H1 (cell line): ENCODE data around the gene KRTAP3-2. TPM values are rescaled to one million over a fixed set of nuclear protein-coding genes. Genes with fewer than 3 reads are reported as not detected.

ENCODE experiments used
- CTCF ChIA-PET: fragments of 300-600 bp; sonication (Branson Sonifier 250); formaldehyde crosslinking; loops from one replicate; lab custom pipeline; 2021; ENCODE audit not compliant: partially characterized antibody; lab: Charles Lee
- POLR2A ChIA-PET: fragments of 300-600 bp; sonication (Branson Sonifier 250); formaldehyde crosslinking; loops from one replicate; lab custom pipeline; 2021; ENCODE audit warnings: inconsistent platforms; ENCODE audit not compliant: partially characterized antibody; lab: Charles Lee
- DNase-seq, 2 experiments: peaks; one replicate each; pipeline versions ENCODE4 v3.0.0 to v3.0.0-alpha.2; 2010 to 2022; ENCODE audit warnings: low spot score in 2 of 2, low read depth in 1 of 2, mixed read lengths in 1 of 2
- FAIRE-seq: peaks from 2 replicates; lab custom pipeline; 2011; peaks lifted over from hg19 to GRCh38; lab: Jason Lieb, UNC
- H2AFZ ChIP-seq: 2 replicates; pipeline ENCODE4 v1.8.1; 2012; ENCODE audit warnings: low read length, inconsistent platforms
- H2AK5ac ChIP-seq: 2 replicates; pipeline ENCODE4 v1.6.1; 2013; ENCODE audit warnings: low read depth, low read length
- H2BK120ac ChIP-seq: replicated peaks from 2 replicates; pipeline ENCODE3; 2013; ENCODE audit warnings: low read depth, low read length, inconsistent platforms
- H2BK12ac ChIP-seq: 2 replicates; pipeline ENCODE4 v1.6.1; 2013; ENCODE audit warnings: low read depth, low read length
- H2BK15ac ChIP-seq: 2 replicates; pipeline ENCODE4 v1.6.1; 2013; ENCODE audit warnings: low read length
- H2BK20ac ChIP-seq: 2 replicates; pipeline ENCODE4 v1.6.1; 2013; ENCODE audit warnings: low read length
- H2BK5ac ChIP-seq: 2 replicates; pipeline ENCODE4 v1.6.1; 2013; ENCODE audit warnings: low read depth, low read length
- H3K14ac ChIP-seq: 2 replicates; pipeline ENCODE4 v1.6.1; 2013; ENCODE audit warnings: inconsistent platforms; ENCODE audit not compliant: insufficient read length
- H3K18ac ChIP-seq: 2 replicates; pipeline ENCODE4 v1.6.1; 2013; ENCODE audit warnings: low read length; ENCODE audit errors: extremely low read depth
- H3K23ac ChIP-seq: 2 replicates; pipeline ENCODE4 v1.6.1; 2013; ENCODE audit warnings: inconsistent platforms; ENCODE audit not compliant: insufficient read length
- H3K23me2 ChIP-seq: 2 replicates; pipeline ENCODE4 v1.6.1; 2013; ENCODE audit warnings: low read depth, low read length
- H3K27ac ChIP-seq: 2 replicates; pipeline ENCODE4 v1.6.1; 2011; ENCODE audit warnings: low read depth, low read length, inconsistent platforms
- H3K27me3 ChIP-seq, 4 experiments: replicated peaks in 1 of 4; 1 replicate in 1 of 4; 2 replicates in 3 of 4; pipeline versions ENCODE4 v1.6.1 to v1.8.1; 2011 to 2013; ENCODE audit warnings: low read length in 3 of 4, mild to moderate bottlenecking in 3 of 4, inconsistent platforms in 2 of 4, mixed read lengths in 2 of 4, moderate library complexity in 1 of 4; ENCODE audit not compliant: control insufficient read depth in 3 of 4, insufficient read depth in 3 of 4; ENCODE audit errors: extremely low read depth in 1 of 4
- H3K36me3 ChIP-seq, 4 experiments: 2 replicates each; pipeline versions ENCODE4 v1.6.1 to v1.8.1; 2011 to 2013; ENCODE audit warnings: mild to moderate bottlenecking in 4 of 4, low read length in 3 of 4, moderate library complexity in 2 of 4, control low read depth in 1 of 4, inconsistent platforms in 1 of 4; ENCODE audit not compliant: insufficient read depth in 4 of 4, control insufficient read depth in 2 of 4
- H3K4ac ChIP-seq: replicated peaks from 2 replicates; pipeline ENCODE3; 2013; ENCODE audit warnings: low read length, low read depth, mixed read lengths, inconsistent platforms; ENCODE audit not compliant: insufficient read length
- H3K4me1 ChIP-seq, 4 experiments: replicated peaks in 1 of 4; 1 replicate in 1 of 4; 2 replicates in 3 of 4; pipeline versions ENCODE4 v1.6.1 to v1.8.1; 2011 to 2013; ENCODE audit warnings: low read length in 3 of 4, inconsistent platforms in 2 of 4, mixed read lengths in 1 of 4; ENCODE audit not compliant: insufficient read depth in 4 of 4, control insufficient read depth in 3 of 4
- H3K4me2 ChIP-seq, 2 experiments: 2 replicates each; pipeline versions ENCODE4 v1.6.1 to v1.8.1; 2011 to 2013; ENCODE audit warnings: low read depth in 2 of 2, low read length in 2 of 2, control low read depth in 1 of 2, inconsistent platforms in 1 of 2, mild to moderate bottlenecking in 1 of 2; ENCODE audit not compliant: insufficient read depth in 1 of 2
- H3K4me3 ChIP-seq, 4 experiments: fragments of 200-600, 300-600 bp in 1 of 4; sonication (generic), shearing (Covaris generic), sonication (Bioruptor Twin) in 1 of 4; 2 replicates each; pipeline versions ENCODE4 v1.5.1 to v1.8.1; 2011 to 2016; ENCODE audit warnings: low read length in 4 of 4, low read depth in 3 of 4, control low read depth in 2 of 4, inconsistent platforms in 2 of 4, mild to moderate bottlenecking in 2 of 4, mixed read lengths in 1 of 4, moderate library complexity in 1 of 4; ENCODE audit not compliant: insufficient read depth in 2 of 4; ENCODE audit errors: extremely low read depth in 1 of 4
- H3K56ac ChIP-seq: replicated peaks from 2 replicates; pipeline ENCODE3; 2013; ENCODE audit warnings: low read depth, mild to moderate bottlenecking, mixed read lengths, low read length, inconsistent platforms; ENCODE audit not compliant: insufficient read length
- H3K79me1 ChIP-seq: 2 replicates; pipeline ENCODE4 v1.6.1; 2013; ENCODE audit warnings: low read depth, low read length, control low read depth
- H3K79me2 ChIP-seq, 2 experiments: 2 replicates each; pipeline versions ENCODE4 v1.6.1 to v1.8.1; 2012 to 2013; ENCODE audit warnings: low read length in 2 of 2, mild to moderate bottlenecking in 2 of 2, inconsistent platforms in 1 of 2; ENCODE audit not compliant: insufficient read depth in 2 of 2, control insufficient read depth in 1 of 2
- H3K9ac ChIP-seq, 4 experiments: replicated peaks in 1 of 4; 1 replicate in 1 of 4; 2 replicates in 3 of 4; pipeline versions ENCODE4 v1.6.1 to v1.8.1; 2011 to 2013; ENCODE audit warnings: low read depth in 3 of 4, low read length in 3 of 4, control low read depth in 2 of 4, mild to moderate bottlenecking in 2 of 4, moderate library complexity in 2 of 4, inconsistent platforms in 1 of 4; ENCODE audit errors: extremely low read depth in 1 of 4
- H3K9me3 ChIP-seq, 2 experiments: 2 replicates each; pipeline versions ENCODE4 v1.6.1 to v1.8.1; 2012 to 2013; ENCODE audit warnings: mild to moderate bottlenecking in 2 of 2, moderate library complexity in 2 of 2, control low read depth in 1 of 2, inconsistent platforms in 1 of 2, low read depth in 1 of 2, low read length in 1 of 2, mixed read lengths in 1 of 2; ENCODE audit not compliant: insufficient read depth in 2 of 2
- H4K20me1 ChIP-seq, 2 experiments: replicated peaks in 1 of 2; 2 replicates each; pipeline versions ENCODE3 to v1.8.1; 2011 to 2013; ENCODE audit warnings: inconsistent platforms in 2 of 2, low read length in 2 of 2, mild to moderate bottlenecking in 1 of 2; ENCODE audit not compliant: insufficient read depth in 2 of 2, control insufficient read depth in 1 of 2
- H4K5ac ChIP-seq: 2 replicates; pipeline ENCODE4 v1.6.1; 2013; ENCODE audit warnings: low read length, low read depth, mixed read lengths, inconsistent platforms; ENCODE audit not compliant: insufficient read length
- H4K8ac ChIP-seq: 2 replicates; pipeline ENCODE4 v1.8.0; 2013; ENCODE audit warnings: mild to moderate bottlenecking, moderate library complexity, low read length, inconsistent platforms; ENCODE audit not compliant: insufficient read depth; ENCODE audit errors: extremely low read depth
- H4K91ac ChIP-seq: replicated peaks from 2 replicates; pipeline ENCODE3; 2013; ENCODE audit warnings: low read length, mixed read lengths, inconsistent platforms; ENCODE audit not compliant: insufficient read length
- ATF2 ChIP-seq: IDR thresholded peaks from 2 replicates; pipeline ENCODE4 v1.6.1; 2012; ENCODE audit warnings: low read length, inconsistent platforms
- MAX ChIP-seq: IDR thresholded peaks from 2 replicates; pipeline ENCODE4 v1.6.1; 2012; ENCODE audit warnings: inconsistent platforms
- SUZ12 ChIP-seq: fragments of 200-600 bp; sonication (generic); IDR thresholded peaks from 2 replicates; pipeline ENCODE4 v1.6.1; 2012; ENCODE audit warnings: mild to moderate bottlenecking, inconsistent platforms, low read length, moderate library complexity, mixed read lengths
- WGBS, 2 experiments: shearing (Covaris generic) in 1 of 2; methylation state at CpG; one replicate each; pipeline versions ENCODE4 v1.1.6 to v1.1.7; 2013 to 2015; ENCODE audit warnings: low lambda C conversion rate in 2 of 2, mixed read lengths in 2 of 2, inconsistent platforms in 1 of 2, low coverage in 1 of 2, missing lambda C conversion rate in 1 of 2; ENCODE audit not compliant: insufficient replicate concordance in 2 of 2, insufficient coverage in 1 of 2, insufficient read length in 1 of 2; ENCODE audit errors: extremely low coverage in 1 of 2, missing lambda C conversion rate in 1 of 2; 5-methylcytosine and 5-hydroxymethylcytosine counted together
- polyA plus RNA-seq, 7 experiments: library from polyadenylated mRNA; depleted of rRNA in 3 of 7; stranded (reverse) in 5 of 7; unstranded in 2 of 7; fragments of >200 nt in 5 of 7; fragments of 200-250 nt in 2 of 7; gene quantifications; 1 replicate in 5 of 7; 2 replicates in 1 of 7; 4 replicates in 1 of 7; pipeline versions ENCODE4 v1.2.1 to v1.2.3, GENCODE V29; 2011 to 2013; ENCODE audit warnings: missing spikeins in 2 of 7, mixed read lengths in 2 of 7
- total RNA-seq: library from RNA; stranded (reverse); fragmentation: NEBNext Ultra II Directional; extraction: Animal tissue kit (Norgen Biotek cat#: 25700); gene quantifications from 2 replicates; pipeline ENCODE4 v1.2.1, GENCODE V29; 2021

KRTAP3-2 gene
- total and polyA plus RNA-seq, 2 of the 8 experiments (the other 6 are each of a cell fraction or from before 2014, with no cell fraction given): not detected

DNA sequence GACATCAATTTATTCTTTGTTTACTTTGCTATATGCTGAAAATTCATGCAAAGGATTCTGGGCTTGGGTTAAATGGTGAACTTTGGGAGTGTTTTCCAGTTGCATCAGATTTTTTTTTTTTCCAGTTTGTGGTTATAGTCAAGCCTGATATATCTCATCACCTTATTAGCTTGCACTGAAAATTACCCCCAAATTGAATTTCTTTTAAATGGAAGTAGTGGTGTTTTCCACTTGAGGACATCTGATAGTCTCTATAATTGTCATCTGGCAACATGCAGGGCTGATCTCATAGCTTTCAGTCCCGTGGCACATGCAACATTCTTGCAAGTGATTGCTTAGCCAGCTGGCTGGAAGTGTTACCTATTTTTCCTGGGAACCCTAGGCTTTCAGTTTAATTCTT lies 13.9 kb upstream of the KRTAP3-2 start:
- Histone ChIP-seq H2BK15ac (no peak overlapping the region), H2BK5ac (no peak overlapping the region), H3K18ac (no peak overlapping the region), H3K14ac (no peak overlapping the region), H4K8ac (no peak overlapping the region), H3K56ac (no peak overlapping the region), H3K27ac (no peak overlapping the region), H3K36me3 (no peaks in the 10 kb centered on the region), H3K79me2 (no peaks in the 10 kb centered on the region), H2AK5ac (no peak overlapping the region), H2BK120ac (no peak overlapping the region), H2AFZ (no peak overlapping the region), H2BK12ac (no peak overlapping the region), H4K20me1 (no peaks in the 10 kb centered on the region), H2BK20ac (no peak overlapping the region), H3K4me1 (peaks cover 0 to 8% (median 5%) of the 10 kb centered on the region in 4 experiments; a peak in 6 of 7 replicates), H3K9ac (no peak overlapping the region), H4K91ac (no peak overlapping the region), H3K79me1 (no peaks in the 10 kb centered on the region), H4K5ac (no peak overlapping the region), H3K4me2 (no peak overlapping the region), H3K4me3 (no peak overlapping the region), H3K23ac (no peak overlapping the region), H3K9me3 (no peaks in the 10 kb centered on the region), H3K4ac (no peak overlapping the region), H3K27me3 (no peaks in the 10 kb centered on the region; a peak in 1 of 7 replicates), H3K23me2 (no peaks in the 10 kb centered on the region)
- ChIA-PET POLR2A (no interaction called here), CTCF (interaction anchor here (1.2 to 1.3 kb wide), 2 partner anchors 50 to 309 kb away, joined by 4 to 5 read pairs; no protein-coding TSS in a partner anchor)
- WGBS, 2 experiments: 77% methylated on average over 1 of the region's 1 CpG; no CpG with 5 or more reads in 1 of the 2 experiments
- no peak for DNase-seq
- no peak for FAIRE-seq
- no peak for TF ChIP-seq SUZ12
- TF ChIP-seq MAX: no peak
- no peak for TF ChIP-seq ATF2
